Fibroblast of gingiva (primary cell): ENCODE data around the gene TRIP6.

Source experiments
- DNase-seq: peaks from one replicate; pipeline ENCODE4 v3.0.0-alpha.2; 2011; ENCODE audit warnings: low read depth

The TRIP6 gene

DNA sequence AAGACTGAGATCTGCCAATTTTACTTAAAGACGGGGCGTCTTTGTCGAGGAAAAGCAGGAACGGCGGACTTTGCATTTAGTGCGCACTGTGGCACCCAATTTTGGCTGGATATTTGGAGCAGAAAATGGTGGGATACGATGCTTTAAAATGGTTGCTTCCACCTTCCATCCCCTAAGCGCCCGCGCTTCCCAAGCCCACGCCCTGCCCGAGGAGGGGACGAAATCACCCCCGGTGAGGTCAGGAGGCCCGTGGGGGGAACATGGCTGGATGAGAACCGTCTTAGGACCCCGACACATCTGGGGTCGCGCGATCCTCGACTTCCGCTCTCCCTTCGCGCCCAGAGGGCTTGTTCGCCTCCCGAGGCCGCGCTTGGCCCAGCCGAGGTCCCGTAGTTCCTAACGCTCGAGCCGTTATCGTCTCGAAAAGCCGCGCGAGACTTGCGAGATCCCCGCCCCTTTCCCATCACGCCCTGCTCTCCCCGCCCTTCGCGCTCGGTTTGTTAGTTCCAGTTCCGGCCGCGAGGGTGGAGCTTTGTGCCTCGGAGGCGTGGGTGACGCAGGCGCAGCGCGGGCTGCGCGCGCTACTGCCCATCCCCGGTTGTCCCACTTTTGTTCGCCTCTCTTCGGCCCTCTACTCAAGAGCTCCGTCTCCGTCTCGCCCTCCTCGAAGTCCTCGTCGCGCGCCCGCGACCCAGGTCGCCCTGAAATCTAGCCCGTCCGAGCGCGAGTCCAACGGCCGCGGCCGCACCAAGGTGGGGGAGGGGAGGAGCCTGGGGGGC lies 7.6 kb downstream of the TRIP6 start, which contains the start of gene SRRT:
Gene SRRT, plus strand, starts transcription at position 527 of the 779 bp plus-strand sequence. CDS start 488 bp downstream, outside the sequence.
- peak; percentile 97 for DNase-seq

DNA sequence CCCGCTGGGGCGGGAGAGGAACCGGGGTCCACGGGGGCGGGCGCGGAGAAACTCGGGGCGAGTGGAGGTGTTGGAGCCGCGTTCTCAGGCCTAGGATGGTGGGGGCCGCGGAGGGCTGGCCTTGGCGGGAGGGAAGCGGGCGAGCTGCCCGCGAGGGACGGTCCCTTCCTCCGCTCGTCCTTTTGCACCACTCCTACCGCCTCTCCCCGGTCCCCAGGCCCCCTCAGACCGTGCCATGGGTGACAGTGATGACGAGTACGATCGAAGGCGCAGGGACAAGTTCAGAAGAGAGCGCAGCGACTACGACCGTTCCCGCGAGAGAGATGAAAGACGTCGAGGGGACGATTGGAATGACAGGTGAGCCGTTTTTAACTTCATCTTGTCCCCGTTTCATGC lies 8.2 kb downstream of the TRIP6 start:
- DNase-seq: no peak

DNA sequence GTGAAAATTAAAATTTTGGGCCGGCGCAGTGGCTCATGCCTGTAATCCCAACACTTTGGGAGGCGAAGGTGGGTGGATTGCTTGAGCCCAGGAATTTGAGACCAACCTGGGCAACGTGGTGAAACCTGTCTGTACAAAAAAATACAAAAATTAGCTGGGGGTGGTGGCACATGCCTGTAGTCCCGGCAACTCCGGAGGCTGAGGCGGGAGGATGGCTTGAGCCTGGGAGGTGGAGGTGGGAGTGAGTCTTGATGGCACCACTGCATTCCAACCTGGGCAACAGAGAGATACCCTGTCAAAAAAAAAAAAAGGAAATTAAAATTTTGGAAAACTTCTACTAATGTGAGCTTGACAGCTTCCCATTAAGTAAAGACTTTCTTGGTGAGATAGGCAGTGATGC lies 10.8 kb downstream of the TRIP6 start:
- no peak for DNase-seq

DNA sequence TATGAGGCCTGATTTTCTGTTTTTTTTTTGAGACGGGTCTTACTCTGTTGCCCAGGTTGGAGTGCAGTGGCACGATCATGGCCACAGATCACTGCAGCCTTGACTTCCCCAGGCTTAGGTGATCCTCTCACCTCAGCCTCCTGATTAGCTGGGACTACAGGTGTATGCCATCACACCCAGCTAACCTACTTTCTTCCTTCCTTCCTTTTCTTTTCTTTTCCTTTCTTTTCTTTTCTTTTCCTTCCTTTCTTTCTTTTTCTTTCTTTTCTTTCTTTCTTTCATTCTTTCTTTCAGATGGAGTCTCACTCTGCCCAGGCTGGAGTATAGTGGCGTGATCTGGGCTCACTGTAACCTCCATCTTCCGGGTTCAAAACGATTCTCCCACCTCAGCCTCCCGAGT lies 11.5 kb downstream of the TRIP6 start:
- no peak for DNase-seq

DNA sequence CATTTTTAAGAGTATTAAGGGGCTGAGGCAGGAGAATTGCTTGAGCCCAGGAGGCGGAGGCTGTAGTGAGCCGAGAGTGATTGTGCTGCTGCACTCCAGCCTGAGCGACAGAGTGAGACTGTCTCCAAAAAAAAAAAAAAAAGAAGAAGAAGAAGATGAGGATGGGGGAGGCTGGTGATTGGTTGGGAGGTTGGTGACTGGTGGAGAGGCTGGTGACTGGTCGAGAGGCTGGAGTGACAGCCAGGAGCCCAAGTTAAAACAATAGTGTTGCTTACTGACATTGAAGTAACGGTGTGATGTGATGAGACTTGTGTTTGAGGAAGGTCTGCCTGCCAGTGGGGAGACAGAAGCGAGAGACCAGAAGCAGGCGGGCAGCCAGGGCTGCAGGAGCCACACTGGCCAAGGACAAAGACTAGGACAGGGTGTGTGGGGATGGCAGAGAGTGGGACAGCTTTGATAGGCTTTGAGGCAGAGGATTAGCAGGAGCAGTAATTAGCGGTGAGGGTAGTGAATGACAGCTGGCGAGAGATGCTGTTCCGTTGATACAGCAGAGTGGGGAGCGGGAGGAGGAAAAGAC lies 12.6 kb downstream of the TRIP6 start:
- DNase-seq: no peak

DNA sequence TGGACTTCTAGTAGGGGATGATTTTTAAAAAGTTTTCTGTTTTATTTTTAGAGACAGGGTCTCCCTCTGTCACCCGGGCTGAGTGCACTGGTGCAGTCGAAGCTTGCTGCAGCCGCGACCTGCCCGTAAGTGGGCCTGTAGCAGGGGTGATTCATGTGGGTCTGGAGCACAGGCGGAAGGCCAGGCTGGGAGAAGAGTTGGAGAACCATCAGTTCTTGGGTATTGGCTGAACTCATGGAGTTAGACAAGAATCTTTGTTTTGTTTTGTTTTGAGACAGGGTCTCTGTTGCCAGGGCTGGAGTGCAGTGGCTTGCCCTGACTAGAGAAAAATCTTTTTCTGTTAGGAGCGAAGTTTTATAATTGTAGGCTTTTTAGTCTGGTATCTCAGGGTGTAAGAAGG lies 13.5 kb downstream of the TRIP6 start:
- no peak for DNase-seq

DNA sequence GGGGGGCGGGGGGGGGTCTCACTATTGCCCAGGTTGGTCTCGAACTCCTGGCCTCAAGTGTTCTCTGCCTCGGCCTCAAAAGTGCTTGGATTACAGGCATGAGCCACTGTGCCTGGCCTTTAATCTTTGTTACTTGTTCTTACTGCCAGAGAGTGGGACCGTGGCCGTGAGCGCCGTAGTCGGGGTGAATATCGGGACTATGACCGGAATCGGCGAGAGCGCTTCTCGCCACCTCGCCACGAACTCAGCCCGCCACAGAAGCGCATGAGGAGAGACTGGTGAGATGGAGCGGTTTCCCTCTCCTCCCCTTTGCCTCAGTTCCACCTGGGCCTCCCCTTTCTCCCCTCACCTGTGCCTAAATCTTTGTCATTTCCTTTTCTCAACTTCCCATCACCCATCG lies 13.9 kb downstream of the TRIP6 start:
- DNase-seq: no peak

DNA sequence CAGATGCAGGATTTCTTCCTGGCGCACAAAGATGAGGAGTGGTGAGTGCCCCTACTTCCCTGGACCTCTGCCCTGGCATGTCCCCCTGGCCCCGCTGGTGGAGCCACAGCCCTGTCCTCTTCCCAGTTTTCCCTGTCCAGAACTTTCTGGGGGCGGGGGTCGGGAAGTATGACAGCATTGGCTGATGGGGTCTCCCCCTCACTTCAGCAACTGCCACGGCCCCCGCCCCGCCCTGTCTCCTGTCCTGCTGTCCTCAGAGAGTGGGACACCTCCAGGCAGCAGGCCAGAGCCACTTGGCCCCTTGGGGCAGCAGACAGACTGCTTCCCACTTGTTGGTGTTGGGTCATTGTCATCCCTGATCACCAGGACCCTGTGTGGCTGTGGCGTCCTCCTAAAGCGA lies 15.0 kb downstream of the TRIP6 start:
- no peak for DNase-seq

DNA sequence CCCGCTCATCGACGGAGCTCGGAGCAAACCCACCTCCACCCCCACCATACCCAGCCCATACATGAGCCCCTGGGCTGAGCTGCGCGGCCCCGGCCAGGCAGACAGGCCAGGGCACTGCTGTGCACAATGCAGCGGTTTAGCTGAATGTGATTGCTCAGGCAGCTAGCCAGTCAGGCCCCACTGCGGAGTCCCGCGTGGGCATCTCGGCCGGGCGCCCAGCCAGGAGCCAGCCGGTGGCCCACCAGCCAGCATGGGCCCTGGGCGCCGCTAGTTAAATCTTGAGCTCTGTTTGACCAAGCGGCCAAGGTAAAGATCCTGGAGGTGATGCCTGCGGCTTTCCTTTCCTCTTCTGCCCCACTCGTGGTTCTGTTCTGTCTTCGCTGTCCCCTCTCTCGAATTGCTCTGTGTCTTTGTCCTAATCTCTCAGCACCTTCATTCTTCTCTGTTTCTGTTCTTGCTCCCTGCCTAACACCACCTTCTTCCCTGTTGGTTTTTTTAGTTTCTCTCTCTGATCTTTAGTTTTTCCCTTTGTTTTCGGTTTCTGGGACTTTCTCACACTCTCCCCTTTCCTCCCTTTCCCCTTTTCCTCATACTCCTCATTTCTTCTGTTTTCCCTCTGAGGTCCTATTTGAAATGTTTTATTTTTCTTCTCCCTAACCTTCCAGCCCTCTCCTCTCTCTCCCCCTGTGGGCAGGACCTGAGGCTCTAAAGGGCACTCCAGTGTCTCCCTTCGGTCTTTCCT lies 15.8 kb downstream of the TRIP6 start:
- no peak for DNase-seq

DNA sequence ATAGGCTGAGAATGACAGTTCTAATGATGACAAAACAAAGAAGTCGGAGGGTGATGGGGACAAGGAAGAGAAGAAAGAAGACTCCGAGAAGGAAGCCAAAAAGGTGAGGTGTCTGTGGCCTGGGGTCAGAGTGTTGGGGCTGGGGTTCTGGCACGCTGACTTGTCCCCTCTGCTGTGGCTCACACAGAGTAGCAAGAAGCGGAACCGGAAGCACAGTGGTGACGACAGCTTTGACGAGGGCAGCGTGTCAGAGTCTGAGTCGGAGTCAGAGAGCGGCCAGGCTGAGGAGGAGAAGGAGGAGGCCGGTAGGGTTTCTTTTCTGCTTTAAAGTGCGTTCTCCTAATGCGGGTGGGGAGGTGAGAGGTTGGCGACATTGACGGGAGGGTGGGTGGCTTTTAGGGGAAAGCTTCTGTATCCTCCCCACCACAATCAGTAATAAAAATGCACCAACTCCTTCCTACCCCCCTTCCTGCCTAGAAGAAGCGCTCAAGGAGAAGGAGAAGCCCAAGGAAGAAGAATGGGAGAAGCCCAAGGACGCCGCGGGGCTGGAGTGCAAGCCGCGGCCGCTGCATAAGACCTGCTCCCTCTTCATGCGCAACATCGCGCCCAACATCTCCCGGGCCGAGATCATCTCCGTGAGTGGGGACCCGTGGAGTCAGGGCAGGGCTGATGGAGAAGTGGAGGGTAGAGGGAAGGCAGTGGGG lies 17.7 kb downstream of the TRIP6 start:
- DNase-seq: no peak

DNA sequence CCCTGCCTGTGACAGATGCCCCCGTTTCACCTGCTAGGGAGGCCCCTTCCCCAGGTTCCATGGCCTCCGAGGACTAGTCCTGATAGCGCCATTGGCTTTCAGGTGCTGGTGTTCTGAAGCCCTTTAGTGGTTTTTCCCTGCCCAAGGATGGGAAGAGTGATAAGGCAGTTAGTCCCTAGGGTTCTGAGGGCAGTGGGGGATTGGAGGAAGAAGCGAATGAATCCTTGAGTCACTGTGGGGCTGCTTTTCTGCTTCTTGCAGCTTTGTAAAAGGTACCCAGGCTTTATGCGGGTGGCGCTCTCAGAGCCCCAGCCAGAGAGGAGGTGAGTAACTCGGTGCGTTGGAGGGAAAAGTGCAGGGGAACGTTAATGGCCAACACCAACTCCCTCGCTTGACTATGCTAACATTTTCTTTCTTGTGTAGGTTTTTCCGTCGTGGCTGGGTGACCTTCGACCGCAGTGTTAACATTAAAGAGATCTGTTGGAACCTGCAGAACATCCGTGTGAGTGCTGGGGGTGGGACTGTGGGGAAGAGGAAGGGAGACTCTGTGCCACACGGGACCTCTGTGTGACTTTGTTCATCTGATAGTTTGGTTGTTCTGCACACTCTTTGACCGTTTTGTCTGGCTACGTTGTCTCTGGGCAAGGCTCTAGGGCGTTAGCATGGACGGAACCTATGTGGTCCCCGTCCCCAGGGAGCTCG lies 18.4 kb downstream of the TRIP6 start:
- no peak for DNase-seq

DNA sequence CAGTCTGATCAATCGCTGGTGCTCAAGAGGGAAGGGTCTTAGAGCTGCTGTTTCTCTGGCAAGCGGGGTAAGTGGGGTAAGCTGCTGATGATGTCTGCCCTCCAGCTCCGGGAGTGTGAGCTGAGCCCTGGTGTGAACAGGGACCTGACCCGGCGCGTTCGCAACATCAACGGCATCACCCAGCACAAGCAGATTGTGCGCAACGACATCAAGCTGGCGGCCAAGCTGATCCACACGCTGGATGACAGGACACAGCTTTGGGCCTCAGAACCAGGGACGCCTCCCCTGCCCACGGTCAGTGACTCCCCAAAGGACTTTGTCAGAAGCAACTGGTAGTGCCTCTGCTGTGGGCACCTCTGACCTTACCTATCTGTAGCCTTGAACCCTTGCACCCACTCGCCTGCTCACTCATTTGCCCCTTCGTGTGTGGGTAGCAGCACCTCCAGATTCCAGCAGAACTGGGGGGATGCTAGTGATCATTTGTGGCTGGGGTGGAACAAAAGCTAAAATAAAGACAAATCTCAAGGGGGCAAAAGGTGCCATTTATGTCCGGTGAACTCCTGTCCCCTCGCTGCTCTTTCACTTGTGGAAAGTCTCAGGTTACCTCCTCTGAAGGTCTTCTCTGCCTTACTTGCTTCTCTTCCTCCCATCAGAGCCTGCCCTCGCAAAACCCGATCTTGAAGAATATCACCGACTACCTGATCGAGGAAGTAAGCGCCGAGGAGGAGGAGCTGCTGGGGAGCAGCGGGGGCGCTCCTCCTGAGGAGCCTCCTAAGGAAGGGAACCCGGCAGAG lies 19.2 kb downstream of the TRIP6 start:
- no peak for DNase-seq

DNA sequence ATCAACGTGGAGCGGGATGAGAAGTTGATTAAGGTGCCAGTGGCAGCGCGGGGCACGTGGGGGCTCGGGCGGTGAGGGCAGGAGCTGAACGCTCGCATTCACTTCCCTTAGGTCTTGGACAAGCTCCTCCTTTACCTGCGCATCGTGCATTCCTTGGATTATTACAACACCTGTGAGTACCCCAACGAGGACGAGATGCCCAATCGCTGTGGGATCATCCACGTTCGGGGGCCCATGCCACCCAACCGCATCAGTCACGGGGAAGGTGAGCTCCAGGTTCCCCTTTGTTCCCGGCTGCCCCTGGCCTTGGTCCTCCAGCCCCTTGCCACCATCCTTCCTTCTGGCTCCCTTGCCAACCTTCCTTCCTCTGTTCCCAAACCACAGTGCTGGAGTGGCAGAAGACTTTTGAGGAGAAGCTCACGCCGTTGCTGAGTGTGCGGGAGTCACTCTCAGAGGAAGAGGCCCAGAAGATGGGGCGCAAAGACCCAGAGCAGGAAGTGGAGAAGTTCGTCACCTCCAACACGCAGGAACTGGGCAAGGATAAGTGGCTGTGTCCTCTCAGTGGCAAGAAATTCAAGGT lies 19.8 kb downstream of the TRIP6 start:
- no peak for DNase-seq

DNA sequence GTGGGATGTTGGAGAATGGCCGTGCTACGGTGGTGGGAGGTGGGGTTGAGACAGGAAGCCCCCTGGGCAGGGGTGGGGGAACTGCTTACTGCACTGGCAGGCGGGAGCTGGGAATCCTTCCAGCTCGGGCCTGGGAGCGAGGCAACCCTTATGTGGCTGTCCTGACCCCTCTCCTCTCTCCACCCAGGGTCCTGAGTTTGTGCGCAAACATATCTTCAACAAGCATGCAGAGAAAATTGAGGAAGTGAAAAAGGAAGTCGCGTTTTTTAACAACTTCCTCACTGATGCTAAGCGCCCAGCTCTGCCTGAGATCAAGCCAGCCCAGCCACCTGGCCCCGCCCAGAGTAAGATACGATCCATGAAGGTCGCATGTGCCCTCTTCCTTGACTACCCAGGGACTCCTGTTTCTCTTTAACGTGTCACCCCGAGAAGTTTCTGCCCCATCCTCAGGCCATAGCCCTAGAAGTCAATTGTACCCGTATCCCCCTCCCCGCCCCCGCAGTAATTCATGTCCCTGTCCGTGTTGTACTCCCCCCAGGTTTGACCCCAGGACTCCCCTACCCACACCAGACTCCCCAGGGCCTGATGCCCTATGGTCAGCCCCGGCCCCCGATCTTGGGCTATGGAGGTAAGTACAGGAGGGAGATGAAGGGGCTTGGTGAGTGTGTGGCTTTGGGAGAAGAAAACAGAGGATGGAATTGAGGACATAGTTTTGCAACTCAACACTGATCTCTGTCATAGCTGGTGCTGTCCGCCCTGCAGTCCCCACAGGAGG lies 20.5 kb downstream of the TRIP6 start:
- no peak for DNase-seq

DNA sequence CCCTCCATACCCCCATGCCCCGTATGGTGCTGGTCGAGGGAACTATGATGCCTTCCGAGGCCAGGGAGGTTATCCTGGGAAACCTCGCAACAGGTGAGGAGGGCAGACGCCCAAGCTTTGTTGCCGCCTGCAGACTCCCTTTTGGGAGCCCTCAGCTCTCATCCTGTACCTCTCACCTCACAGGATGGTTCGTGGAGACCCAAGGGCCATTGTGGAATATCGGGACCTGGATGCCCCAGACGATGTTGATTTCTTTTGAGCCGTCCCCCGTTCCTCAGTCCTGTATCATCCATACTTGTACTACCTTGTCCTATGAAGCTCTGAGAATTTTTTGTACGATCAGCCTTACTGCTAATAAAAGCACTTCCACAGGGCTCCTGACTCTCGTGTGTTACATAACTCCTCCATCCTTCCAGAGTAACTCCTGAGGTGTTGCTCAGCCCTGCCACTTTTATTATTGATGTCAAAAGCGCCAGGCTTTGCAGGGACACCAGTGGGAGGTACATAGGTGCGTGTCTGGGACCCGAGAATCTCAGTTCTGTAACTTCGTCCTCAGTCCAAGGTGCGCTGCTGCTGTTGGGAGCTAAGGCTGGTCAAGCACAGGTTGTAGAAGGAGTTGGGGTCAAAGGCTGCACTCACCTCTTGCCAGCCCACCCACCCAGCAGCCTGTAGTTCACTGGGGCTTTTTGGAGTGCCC lies 21.3 kb downstream of the TRIP6 start:
- DNase-seq: no peak

DNA sequence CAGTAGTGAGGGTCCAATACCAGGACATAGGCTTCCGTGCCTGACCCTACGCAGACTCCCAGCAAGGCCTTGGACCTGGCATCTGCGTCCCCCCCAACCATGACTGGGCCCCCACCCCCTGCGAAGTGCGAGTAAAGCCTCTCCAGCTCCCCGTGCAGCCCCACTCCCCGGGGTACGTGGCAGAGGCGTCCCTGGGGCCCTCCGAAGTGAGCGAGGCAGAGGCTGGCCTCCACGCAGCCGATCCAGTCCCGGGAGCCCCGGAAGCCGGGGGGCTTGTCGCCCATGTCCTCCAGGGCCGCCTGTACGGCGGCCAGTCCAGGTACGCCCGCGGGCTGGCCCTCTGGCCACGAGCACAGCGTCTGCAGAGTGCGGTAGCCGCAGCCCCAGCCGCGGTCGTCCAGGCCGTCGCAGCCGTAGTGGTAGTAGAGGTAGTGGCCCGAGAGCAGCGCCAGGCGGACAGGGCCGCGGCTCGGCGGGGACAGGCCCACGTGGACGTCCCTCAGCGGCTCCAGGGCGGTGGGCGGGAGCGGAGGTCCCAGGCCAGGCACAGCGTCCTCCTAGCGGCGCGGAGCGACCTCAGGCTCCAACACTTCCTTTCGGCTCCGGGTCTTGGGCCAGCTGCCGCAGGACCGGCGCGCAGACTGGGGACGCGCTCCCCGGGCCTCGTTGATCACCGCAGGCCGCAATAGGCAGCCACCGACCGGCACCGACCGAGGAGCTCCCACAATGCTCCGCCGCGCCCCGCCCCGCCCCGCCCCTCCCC lies 22.0 kb downstream of the TRIP6 start, which contains the start of gene UFSP1:
Gene UFSP1, minus strand, starts transcription at position 728 of the 763 bp plus-strand sequence. Its CDS starts 444 bp downstream, at position 284.
- no peak for DNase-seq

DNA sequence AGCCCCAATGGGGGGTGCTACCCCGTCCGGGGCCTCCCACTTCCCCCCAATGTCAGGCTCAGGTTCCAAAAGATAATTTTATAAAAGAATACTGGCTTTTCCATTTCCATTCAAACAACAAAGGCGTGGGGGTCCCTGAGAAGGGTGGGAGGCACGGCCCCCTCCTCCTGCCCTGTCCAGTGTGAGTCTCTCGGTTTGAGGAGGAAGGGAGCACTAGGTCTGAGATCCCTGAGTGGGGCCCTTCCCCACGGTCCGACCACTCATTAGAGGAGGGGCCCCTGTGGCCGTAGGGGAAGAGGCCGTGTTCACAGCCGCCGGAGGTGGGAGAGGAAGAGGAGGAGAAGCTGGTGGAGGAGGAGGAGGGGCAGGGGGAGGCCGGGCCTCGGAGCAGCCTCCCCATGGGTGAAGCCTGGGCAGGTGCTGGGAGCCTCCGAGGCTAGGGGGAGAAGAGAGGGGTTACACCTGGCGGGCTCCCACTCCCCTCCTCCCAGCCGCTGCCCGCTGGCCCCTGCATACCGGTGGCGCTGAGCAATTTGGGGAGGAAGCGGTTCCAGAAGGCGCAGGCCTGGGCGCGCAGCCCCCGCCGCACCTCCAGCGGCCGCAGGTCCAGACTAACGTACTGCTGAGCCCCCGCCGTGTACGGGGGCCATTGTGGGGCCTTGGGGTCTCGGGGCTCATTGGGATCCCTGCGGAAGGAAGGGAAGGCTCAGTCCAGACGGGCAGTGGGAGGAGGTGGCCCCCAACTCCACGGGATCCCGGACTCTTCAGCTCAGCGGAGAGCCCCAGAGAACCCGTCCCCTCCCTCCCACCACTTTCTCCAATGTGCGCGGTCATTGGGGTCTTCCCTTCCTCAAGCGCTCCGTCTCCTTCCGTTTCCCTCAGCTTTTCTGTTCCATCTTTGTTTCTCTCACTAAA lies 23.7 kb downstream of the TRIP6 start:
- DNase-seq: no peak
